ENCODE data around the gene GRID2. TPM values are rescaled to one million over a fixed set of nuclear protein-coding genes. Genes with fewer than 3 reads are reported as not detected.

The GRID2 gene
- total and polyA plus RNA-seq, 12 donors = 0.55 to 4.0 (median 2.0) TPM

DNA sequence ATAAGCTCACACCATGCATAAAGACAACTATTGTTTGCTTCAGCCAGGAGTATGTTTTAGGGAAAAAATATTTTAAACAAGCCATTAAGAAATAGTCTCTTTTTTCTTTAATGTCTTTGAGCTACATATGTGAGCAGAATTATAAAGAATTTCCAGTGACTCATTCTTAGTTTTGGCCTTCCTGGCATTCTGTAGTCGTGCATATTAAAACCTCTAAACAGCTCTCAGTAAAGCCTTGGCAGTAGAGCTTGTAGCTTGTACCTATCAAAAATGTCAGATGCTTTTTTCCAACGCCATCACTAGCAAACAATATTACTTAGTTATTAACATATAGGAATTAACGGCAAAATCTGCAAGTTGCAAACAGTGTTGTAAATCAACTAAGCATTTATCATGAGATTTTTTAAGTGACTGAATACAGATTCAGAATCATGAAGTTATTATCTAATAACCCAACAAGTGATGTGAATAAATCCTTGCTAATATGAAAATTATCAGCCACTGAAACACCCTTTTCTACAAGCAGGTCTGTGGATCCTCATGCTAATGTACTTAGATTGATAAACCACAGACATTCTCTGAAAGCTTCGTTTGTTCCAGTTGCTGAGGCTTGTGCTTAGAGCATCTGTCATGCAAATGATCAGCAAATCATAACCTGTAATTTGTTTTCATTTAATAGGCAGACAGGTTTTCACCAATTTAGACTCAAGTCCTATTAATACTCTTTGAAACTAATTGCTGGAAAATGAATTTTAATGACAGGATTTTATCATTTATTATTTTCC lies 1112.8 kb downstream of the GRID2 start:
- H3K9me3 ChIP-seq (replicated peaks in 1 of 3) = no peaks in the 10 kb centered on the region
- TF ChIP-seq POLR2A (IDR thresholded peaks at IDR 0.05) = no peak
- TF ChIP-seq, protein P1, sequence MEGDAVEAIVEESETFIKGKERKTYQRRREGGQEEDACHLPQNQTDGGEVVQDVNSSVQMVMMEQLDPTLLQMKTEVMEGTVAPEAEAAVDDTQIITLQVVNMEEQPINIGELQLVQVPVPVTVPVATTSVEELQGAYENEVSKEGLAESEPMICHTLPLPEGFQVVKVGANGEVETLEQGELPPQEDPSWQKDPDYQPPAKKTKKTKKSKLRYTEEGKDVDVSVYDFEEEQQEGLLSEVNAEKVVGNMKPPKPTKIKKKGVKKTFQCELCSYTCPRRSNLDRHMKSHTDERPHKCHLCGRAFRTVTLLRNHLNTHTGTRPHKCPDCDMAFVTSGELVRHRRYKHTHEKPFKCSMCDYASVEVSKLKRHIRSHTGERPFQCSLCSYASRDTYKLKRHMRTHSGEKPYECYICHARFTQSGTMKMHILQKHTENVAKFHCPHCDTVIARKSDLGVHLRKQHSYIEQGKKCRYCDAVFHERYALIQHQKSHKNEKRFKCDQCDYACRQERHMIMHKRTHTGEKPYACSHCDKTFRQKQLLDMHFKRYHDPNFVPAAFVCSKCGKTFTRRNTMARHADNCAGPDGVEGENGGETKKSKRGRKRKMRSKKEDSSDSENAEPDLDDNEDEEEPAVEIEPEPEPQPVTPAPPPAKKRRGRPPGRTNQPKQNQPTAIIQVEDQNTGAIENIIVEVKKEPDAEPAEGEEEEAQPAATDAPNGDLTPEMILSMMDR (IDR thresholded peaks at IDR 0.05) = no peak
- H3K36me3 ChIP-seq (replicated peaks in 1 of 2) = no peaks in the 10 kb centered on the region
- no peaks in the 10 kb centered on the region for H3K4me1 ChIP-seq (replicated peaks in 1 of 2)
- H3K27me3 ChIP-seq = no peaks in the 10 kb centered on the region
- H3K4me3 ChIP-seq = no peak overlapping the region
- no peak overlapping the region for H3K27ac ChIP-seq
- WGBS, 4 donors = 60 to 69% (median 64%) methylated on average over 4 of the region's 4 CpGs
- no peak for DNase-seq
- intact Hi-C loops (cut with DNase I) = no loop called here

DNA sequence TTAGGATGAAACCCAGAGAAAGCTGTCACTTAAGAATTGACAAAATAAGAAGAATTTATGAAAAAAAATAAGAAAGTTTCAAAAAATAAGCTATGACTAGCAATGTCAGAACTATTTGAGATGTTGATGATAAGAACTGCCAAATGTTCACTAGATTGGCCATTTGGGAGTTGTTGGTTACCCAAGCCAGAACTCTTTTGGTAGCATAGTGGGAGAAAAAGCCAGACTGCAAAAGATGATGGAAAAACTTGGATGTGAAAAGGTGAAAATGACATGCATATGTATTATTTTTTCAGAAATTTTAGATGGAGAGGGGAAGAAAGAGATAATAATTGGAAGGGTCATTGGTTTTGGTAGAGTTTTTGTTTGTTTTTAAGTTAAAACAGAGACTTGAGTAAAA lies 1127.6 kb downstream of the GRID2 start:
- DNase-seq = no peak
- intact Hi-C loops (cut with DNase I) = no loop called here
- no peak for TF ChIP-seq POLR2A (IDR thresholded peaks at IDR 0.05)
- Histone ChIP-seq H3K4me1 (replicated peaks in 1 of 2) (no peaks in the 10 kb centered on the region), H3K36me3 (replicated peaks in 1 of 2) (no peaks in the 10 kb centered on the region), H3K27ac (no peak overlapping the region), H3K27me3 (no peaks in the 10 kb centered on the region), H3K4me3 (no peak overlapping the region), H3K9me3 (replicated peaks in 1 of 3) (no peaks in the 10 kb centered on the region)

DNA sequence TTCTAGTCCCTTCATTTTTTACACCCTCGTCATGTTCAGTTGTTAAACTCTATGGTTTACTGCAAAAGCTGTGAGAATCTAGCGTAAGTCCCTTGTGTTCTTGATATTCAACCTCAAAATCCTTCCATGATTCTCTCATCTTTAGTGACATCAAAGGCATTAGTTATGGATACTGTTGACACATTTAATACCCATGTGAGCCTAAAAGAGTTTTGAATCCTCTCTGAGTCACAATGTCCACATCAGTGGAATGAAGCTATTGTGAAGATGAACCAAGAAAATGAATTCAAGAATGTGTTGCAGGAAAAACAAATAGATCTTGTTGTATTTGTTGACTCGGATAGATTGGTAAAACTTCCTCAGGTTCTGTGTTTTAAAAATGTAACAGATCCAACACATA lies 1130.1 kb downstream of the GRID2 start:
- Histone ChIP-seq H3K4me1 (replicated peaks in 1 of 2) (no peaks in the 10 kb centered on the region), H3K27ac (no peak overlapping the region), H3K9me3 (replicated peaks in 1 of 3) (no peaks in the 10 kb centered on the region), H3K27me3 (no peaks in the 10 kb centered on the region), H3K4me3 (no peak overlapping the region), H3K36me3 (replicated peaks in 1 of 2) (no peaks in the 10 kb centered on the region)
- no peak for DNase-seq
- TF ChIP-seq POLR2A (IDR thresholded peaks at IDR 0.05) = no peak
- TF ChIP-seq, protein P1 (IDR thresholded peaks at IDR 0.05) = no peak
- intact Hi-C loops (cut with DNase I) = no loop called here
- WGBS, 4 donors = 82 to 93% (median 90%) methylated on average over 3 of the region's 3 CpGs

DNA sequence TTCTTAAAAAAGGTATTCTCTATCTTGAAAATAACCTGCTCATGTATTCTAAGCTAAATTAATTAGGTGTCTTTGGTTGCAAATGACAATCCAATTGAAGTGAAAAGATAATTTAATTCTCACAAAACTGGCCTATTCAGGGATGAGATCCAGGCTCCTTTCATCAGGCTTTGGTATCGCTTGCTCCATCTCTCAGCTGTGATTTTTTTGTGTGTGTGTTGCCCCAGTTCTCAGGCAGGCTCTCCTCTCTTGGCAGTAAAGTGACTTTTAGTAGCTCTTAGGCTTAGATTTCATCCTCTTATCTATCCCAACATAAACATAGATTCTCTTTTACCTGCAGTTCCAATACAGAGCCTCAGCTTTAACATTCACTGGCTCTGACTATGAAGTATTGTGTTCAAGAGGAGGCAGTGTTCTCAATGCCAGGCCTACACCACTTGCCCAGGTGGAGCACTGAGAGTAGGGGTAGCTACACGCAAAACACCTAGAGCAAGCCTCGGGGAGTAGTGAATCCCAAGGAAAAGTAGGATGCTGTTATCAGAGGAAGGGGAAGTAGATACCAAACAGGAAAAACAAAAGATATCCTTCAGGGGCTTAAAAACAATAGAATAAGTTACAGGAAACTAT lies 1132.3 kb downstream of the GRID2 start:
- WGBS, 4 donors = 67 to 82% (median 78%) methylated on average over 3 of the region's 3 CpGs
- H3K27ac ChIP-seq = no peak overlapping the region
- no peaks in the 10 kb centered on the region for H3K4me1 ChIP-seq (replicated peaks in 1 of 2)
- no peaks in the 10 kb centered on the region for H3K9me3 ChIP-seq (replicated peaks in 1 of 3)
- H3K36me3 ChIP-seq (replicated peaks in 1 of 2) = no peaks in the 10 kb centered on the region
- H3K27me3 ChIP-seq = no peaks in the 10 kb centered on the region
- no peak overlapping the region for H3K4me3 ChIP-seq
- no peak for TF ChIP-seq POLR2A (IDR thresholded peaks at IDR 0.05)
- TF ChIP-seq, protein P1 (IDR thresholded peaks at IDR 0.05) = no peak
- intact Hi-C loops (cut with DNase I) = no loop called here
- DNase-seq = no peak
